RKO (cell line): ENCODE measurements around the gene OR10W1.

Source experiments
- DNase-seq: peaks from one replicate; pipeline ENCODE4 v3.0.0-alpha.2; 2016; ENCODE audit warnings: low spot score

The OR10W1 gene, protein sequence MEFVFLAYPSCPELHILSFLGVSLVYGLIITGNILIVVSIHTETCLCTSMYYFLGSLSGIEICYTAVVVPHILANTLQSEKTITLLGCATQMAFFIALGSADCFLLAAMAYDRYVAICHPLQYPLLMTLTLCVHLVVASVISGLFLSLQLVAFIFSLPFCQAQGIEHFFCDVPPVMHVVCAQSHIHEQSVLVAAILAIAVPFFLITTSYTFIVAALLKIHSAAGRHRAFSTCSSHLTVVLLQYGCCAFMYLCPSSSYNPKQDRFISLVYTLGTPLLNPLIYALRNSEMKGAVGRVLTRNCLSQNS

GRCh38 chr11:58268142-58268541 is at the start of gene OR10W1:
Gene OR10W1, minus strand, starts transcription at chr11:58268260. Its CDS starts 402 bp downstream, at chr11:58267858.
- DNase-seq: no peak

DNA sequence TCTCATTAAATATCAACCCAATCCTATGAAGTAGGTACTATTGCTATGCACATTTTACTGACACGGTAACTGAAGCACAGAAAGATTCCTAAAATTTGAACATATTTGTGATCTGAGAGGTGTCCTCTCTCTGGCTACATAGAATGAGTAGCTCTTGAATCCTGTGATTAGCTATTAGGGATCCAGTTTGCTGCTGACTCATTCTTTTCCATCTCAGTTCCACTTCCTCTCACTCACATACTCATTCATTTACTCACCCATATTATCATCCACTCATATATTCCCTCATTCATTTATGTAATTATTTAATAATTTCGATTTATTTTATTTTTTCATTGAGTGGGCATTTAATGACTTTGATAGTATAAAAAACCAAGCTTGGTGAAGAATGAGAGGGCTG is 48.1 kb upstream of the OR10W1 start:
- DNase-seq: peak; percentile 49

DNA sequence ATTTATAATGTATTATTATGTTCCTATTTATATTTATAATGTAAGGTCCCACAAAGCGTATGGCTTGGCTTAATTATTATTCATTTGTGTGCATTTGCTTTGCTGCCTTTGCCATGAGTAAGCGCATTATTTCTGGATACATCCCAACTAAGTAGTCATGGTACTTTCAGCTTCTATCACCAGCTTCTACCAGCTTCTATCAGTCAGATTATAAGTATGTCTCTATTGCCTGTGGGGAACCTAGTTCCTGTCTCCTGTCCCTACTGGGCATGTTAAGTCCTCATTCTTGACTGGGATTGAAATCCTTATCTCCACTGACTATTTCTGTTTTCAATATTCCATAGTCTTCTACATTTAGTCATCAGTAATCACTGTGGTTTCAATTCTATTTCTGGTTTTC is 33.5 kb upstream of the OR10W1 start:
- peak; percentile 39 for DNase-seq

- DNase-seq: no peak
Observed at GRCh38 chr11:58292017-58292416, 24.0 kb upstream of the OR10W1 start.

DNA sequence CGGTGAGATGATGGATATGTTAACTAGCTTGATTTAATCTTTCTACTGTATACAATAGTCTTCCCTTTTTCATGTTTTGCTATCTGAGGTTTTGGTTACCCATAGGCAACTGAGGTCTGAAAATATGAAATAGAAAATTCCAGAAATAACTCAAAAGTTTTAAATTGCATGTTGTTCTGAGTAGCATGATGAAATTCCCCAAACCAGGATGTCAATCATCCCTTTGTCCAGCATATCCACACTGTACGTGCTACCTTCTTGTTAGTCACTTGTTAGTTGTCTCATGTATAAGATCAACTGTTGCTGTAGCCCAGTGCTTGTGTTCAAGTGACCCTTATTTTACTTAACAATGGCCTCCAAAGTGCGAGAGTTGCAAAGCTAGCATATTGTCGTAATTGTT is 21.2 kb upstream of the OR10W1 start:
- DNase-seq: no peak

DNA sequence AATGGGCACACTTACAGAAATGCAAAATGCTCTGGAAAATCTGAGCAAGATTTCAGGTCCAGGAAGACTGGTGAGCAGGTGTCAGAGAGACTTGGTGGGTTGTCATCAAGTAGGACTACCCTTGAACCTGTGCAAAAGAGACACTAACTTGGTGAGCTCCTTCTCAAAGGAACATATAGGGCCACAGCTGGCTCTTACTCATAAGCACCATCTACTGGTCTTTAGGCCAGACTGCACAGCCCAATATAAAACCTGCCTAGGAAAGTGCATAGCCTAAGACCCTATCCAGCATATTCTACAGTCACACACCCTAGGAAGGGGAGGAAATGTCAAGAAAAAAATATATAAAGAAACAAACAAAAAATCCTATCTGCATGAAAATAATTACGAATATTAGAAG is 18.2 kb upstream of the OR10W1 start:
- DNase-seq: peak; percentile 58

DNA sequence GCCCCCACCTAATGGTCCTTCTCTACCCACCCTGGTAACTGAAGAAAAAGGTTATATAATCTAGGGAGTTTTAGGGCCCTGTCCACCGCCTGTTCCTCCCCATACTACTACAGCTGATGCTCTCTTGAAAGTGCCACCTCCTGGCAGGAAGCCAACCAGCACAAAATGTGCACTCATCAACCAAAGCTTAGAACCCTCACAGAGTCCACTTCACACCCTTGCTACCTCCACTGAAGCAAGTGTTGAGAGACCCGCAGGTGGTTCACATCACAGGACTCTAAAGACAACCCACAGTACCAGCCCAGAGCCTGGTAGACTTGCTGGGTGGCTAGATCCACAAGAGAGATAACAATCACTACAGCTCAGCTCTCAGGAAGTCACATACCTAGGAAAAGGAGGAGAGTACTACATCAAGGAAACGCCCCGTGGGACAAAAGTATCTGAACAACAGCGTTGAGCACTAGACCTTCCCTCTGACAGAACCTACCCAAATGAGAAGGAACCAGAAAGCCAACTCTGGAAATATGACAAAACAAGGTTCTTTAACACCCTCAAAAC is 17.5 kb upstream of the OR10W1 start:
- no peak for DNase-seq

DNA sequence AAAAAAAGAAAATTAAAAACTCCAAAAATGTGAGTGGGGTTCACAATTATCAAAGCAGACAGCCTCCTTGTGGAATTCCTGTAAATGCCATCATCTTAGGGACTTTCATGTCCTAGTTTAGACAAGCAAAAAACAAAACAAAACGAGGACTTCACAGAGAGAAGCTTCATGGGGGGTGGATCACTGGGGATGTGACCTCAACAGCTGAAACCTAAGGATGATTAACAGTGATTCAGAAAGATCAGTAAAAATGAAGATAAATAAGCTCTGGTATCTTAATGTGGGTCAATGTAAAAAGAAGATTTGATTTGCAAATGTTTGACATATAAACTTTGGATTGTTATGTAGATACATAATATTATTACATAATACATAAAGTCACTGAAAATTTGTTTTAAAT is 8.1 kb upstream of the OR10W1 start:
- DNase-seq: no peak

- no peak for DNase-seq
Observed at GRCh38 chr11:58275002-58275401, 6.9 kb upstream of the OR10W1 start.

GRCh38 chr11:58259983-58260382 is 8.1 kb downstream of the OR10W1 start:
- DNase-seq: no peak

DNA sequence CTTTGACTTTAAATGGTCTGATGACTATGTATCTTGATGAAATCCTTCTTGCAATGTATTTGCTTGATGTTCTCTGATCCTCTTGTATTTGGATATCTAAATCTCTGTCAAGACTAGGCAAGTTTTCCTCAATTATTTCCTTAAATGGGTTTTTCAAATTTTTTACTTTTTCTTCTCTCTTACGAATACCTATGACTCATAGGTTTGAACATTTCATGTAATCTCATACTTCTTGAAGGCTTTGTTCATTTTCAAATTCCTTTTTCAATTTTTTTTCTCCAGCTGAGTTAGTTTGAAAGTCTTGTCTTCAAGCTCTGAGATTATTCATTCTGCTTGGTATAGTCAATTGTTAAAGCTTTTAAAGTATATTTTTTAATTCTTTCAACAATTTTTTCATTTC is 13.1 kb downstream of the OR10W1 start:
- DNase-seq: no peak

DNA sequence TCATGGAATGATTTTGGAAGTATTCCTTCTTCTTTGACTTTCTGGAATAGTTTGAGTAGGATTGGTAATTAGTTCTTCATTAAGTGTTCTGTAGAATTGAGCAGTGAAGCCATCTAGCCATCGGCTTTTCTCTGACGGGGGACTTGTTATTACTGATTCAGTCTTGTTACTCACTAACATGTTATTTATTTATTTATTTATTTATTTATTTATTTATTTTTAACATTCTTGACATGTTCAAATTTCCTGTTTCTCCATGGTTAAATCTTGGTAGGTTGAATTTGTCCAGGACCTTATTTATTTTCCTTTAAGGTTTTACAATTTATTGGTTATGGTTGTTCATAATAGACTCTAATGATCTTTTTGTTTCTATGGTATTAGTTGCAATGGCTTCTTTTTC is 24.1 kb downstream of the OR10W1 start:
- no peak for DNase-seq

GRCh38 chr11:58227956-58228615 is 40.0 kb downstream of the OR10W1 start:
- no peak for DNase-seq

GRCh38 chr11:58222721-58223120 is 45.3 kb downstream of the OR10W1 start:
- DNase-seq: no peak
